Fibroblast of peridontal ligament (primary cell): Measurements from ENCODE around the gene RCSD1.

Experiments used
- DNase-seq: peaks from one replicate; pipeline ENCODE4 v3.0.0-alpha.2; 2010; ENCODE audit errors: extremely low read depth

RCSD1 gene

GRCh38 chr1:167643441-167643840 lies 13.4 kb downstream of the RCSD1 start:
- DNase-seq, result no peak

DNA sequence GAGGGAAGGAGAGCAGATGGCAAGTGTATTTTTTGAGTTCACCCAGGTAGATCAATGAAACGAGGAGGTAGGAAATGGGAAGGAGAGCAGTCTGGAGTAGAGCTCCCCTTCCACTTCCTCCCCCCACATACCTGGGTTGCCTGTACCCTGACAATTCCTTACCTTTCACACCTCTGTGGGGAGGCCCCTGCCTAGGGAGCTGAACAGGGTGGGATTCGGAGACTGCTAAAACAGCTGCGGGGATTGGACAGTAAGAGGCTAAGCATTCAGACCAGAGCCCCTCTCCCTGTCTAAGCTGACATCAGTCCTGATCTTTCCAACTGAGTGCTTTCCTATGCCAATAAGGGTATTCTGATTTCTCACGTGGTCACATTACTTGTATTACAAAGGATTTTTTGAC lies 14.5 kb downstream of the RCSD1 start:
- no peak for DNase-seq

GRCh38 chr1:167645140-167645541 lies 15.1 kb downstream of the RCSD1 start:
- no peak for DNase-seq

GRCh38 chr1:167645625-167646414 lies 15.8 kb downstream of the RCSD1 start:
- DNase-seq, result no peak

- DNase-seq, result no peak
Measured at GRCh38 chr1:167648252-167648849, 18.3 kb downstream of the RCSD1 start.

- DNase-seq, result peak; percentile 74
Measured at GRCh38 chr1:167648978-167649744, 19.1 kb downstream of the RCSD1 start.

DNA sequence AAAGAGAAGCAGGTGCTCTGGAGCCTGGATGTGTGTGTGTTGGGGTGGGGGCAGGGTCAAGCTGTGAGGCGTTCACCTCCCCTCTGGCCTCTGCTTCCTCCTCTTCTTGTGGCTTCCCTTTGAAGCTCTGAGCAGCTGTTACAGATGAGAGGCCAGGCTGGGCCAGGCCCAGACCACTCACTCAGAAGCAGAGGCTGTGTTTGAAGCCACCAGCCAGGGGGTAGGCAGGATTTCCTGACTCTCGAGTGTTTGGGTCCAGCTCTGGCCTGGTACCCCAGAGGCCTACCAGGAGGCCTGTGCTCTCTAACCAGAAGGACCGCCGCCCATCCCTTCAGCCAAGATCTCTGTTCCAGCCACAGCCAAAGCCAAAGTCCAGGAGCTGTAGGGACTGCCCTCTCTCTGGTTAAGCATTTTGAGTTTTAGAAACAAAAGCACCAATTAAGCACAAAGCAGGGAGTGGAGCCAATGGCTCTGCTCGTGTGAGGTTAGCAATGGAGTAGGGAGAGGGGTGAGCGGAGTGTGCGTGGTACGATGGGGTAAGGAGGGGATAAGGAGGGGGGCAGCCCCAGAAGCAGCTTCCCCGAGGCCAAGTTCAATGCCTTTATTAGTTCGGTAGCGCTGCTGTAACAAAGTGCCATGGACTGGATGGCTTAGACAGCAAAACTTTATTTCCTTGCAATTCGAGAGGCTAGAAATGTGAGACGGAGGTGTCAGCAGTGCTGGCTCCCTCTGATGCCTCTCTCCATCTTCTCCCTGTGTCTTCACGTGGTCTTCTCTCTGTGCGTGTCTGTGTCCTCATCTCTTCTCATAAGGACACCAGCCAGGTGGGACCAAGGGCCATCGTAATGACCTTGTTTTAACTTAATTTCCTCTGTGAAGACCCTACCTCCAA lies 20.5 kb downstream of the RCSD1 start:
- DNase-seq, result no peak

GRCh38 chr1:167651161-167651693 lies 21.2 kb downstream of the RCSD1 start:
- no peak for DNase-seq

- DNase-seq, result no peak
Measured at GRCh38 chr1:167654975-167655575, 25.0 kb downstream of the RCSD1 start.

DNA sequence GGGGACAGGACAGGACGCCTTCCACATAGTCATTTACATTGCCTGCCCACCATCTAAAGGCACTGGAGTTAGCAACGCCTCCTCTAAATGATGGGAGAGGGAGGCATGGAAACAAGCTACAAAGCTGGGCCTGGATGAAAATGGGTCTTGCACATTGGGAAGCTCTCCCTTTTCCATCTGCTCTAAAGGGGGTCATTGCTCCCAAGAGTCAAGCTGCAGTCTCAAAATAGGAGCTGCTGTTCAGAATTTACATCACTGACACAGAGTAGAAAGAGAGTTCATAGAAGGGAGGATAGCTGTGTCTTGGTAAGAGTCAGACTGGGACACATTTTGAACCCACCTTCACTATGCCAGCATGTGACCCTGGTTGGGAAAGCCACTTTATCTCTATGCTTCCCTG lies 26.6 kb downstream of the RCSD1 start:
- DNase-seq, result no peak

GRCh38 chr1:167658574-167659328 lies 28.7 kb downstream of the RCSD1 start:
- DNase-seq, result no peak

- no peak for DNase-seq
Measured at GRCh38 chr1:167659450-167659849, 29.4 kb downstream of the RCSD1 start.

DNA sequence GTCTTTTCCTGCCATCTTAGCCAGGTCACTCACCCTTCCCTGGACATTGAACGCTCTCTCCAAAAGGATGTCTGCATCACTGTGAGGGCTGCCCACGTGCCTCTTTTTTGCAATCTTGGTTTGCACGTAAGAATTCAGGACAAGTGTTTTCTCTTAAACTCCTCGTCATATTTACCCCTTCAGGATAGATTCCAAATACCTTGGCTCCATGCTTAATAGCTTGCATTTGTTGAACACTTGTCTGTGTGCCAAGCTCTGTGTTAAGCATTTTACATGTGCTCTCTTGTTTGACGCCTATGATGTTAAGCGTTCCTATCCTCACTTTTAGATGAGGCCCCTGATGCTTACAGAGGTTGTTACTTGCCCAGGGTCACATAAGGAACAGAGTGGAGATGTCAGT lies 29.8 kb downstream of the RCSD1 start:
- DNase-seq, result no peak

GRCh38 chr1:167661527-167662426 lies 31.7 kb downstream of the RCSD1 start:
- DNase-seq, result peak; percentile 95

DNA sequence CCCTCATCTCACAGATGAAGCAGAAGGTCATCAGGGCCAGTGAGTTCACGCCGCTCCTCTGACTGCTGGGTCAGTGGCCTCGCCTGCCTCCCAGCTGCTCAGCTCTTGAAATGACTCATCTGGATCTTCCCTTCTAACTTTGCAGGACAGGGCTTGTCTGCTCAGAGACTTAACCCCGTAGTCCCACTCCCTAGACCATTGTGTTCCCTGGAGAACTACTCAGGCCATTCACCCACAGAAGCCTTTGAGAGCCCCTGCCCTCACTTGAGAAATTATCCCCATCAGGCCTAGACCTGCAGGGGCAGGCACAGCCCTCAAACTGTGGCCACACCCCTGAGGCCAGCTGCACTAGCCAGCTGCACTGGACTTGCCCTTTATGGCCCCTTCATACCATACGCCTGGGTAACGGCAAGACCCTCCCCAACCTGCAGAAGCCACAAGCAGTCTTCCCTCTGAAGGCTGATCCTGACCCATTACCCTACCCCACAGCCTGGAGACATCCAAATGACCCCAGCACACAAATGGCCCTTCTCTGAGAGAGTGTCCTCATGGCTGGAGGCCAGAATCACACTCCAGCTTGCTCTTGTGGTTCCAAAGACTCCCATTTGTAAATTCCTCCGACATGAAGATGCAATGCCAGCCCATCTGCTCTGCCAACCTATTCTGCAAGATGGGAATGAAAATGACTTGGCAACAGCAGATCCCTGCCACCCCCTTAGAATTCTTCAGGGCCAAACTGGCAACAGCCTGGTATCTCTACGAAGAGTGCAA lies 33.2 kb downstream of the RCSD1 start:
- peak; percentile 63 for DNase-seq

DNA sequence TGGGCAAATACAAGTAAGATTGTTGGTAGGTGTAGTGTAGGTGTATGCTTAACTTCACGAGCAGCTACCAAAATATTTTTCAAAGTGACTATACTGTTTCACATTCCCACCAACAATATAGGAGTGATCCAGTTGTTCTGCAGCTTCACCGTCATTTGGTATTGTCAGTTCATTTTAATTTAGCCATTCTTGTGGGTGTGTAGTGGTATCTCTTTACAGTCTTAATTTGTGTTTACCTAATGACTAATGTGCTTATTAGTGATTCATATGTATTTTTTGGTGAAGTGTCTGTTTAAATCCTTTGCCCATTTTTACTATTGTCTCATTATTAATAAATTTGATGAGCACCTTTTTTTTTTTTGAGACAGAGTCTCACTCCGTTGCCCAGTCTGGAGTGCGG lies 35.4 kb downstream of the RCSD1 start:
- no peak for DNase-seq

- peak; percentile 66 for DNase-seq
Measured at GRCh38 chr1:167666416-167666815, 36.4 kb downstream of the RCSD1 start.

DNA sequence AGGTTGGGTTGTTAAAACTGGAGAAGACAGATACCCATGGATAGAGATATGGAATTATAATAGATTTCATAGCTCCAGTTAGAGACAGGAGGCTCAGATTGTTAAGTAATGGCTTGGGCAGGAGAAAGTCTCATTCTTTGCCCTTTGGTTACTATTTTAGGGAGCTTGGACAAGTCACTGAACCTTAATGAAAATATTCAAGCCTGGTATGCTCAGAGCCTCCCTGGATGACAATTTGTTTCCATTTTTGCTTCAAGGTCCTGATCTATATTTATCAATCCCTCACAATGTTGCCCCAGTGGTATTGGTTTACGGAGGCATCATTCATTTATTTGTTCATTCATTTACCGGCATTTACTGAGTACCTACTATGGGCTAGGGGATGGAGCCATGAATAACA lies 37.5 kb downstream of the RCSD1 start:
- DNase-seq, result no peak

DNA sequence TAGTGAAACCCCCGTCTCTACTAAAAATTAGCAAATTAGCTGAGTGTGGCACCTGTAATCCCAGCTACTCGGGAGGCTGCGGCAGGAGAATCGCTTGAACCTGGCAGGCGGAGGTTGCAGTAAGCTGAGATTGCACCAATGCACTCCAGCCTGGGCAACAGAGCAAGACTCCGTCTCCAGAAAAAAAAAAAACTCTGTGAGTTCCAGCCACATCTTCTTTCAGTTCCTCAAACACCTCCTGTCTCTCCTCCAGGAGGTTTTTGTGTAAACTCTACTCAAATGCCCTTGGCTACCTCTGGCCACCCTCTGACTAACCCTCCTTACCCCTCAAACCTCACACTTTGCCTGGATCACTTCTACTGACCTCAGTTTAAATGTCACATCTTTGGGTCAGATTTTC lies 38.1 kb downstream of the RCSD1 start:
- DNase-seq, result no peak
